Activated naive CD4-positive, alpha-beta T cell treated with anti-CD3 and anti-CD28 coated beads for 36 hours (primary cell): ENCODE measurements around the gene GRK6. TPM values are rescaled to one million over a fixed set of nuclear protein-coding genes. Genes with fewer than 3 reads are reported as not detected.

ENCODE experiments used
- CTCF ChIA-PET: fragments of 350-600 bp; sonication (Branson Sonifier 250); formaldehyde crosslinking; loops from one replicate; lab custom pipeline; 2021; ENCODE audit warnings: antibody characterized with exemption; lab: Charles Lee
- DNase-seq: peaks from one replicate; pipeline ENCODE4 v3.0.0-alpha.2; 2020
- H3K27ac Mint-ChIP-seq: one replicate; pipeline ENCODE4 v1.8.0; 2021; ENCODE audit warnings: mild to moderate bottlenecking, mixed read lengths
- H3K27me3 Mint-ChIP-seq: one replicate; pipeline ENCODE4 v1.8.0; 2021; ENCODE audit warnings: low read depth, mixed read lengths
- H3K36me3 Mint-ChIP-seq: one replicate; pipeline ENCODE4 v1.8.0; 2021; ENCODE audit warnings: low read depth, mixed read lengths
- H3K4me1 Mint-ChIP-seq: one replicate; pipeline ENCODE4 v1.8.0; 2021; ENCODE audit warnings: low read depth, mixed read lengths
- H3K4me3 Mint-ChIP-seq: one replicate; pipeline ENCODE4 v1.8.0; 2021; ENCODE audit warnings: mild to moderate bottlenecking, moderate library complexity, mixed read lengths
- H3K9me3 Mint-ChIP-seq: one replicate; pipeline ENCODE4 v1.8.0; 2021; ENCODE audit warnings: mixed read lengths
- intact Hi-C: fragments of 100-400 bp; cut with micrococcal nuclease; formaldehyde crosslinking; loops from one replicate; pipeline ENCODE4 v1.15.1; 2023
- total RNA-seq, 2 experiments: library from RNA; stranded (reverse); gene quantifications; one replicate each; pipeline ENCODE4 v1.2.3, GENCODE V29; 2021

GRK6 gene
- total RNA-seq, 2 experiments from 2014 or later: 117 to 133 TPM

- Mint-ChIP-seq H3K27ac (no peak overlapping the region), H3K4me1 (peaks cover 41% of the 10 kb centered on the region), H3K4me3 (peak overlapping the region; percentile 64), H3K36me3 (no peaks in the 10 kb centered on the region), H3K9me3 (no peaks in the 10 kb centered on the region), H3K27me3 (peaks cover 2% of the 10 kb centered on the region)
- CTCF ChIA-PET: interaction anchor here (1.2 to 2.3 kb wide), 2 partner anchors 15 to 20 kb away, joined by 3 to 9 read pairs; no protein-coding TSS in a partner anchor
- intact Hi-C loops: loop anchor here (1.0 kb wide), 1 partner anchor 25 kb away; the partner anchor contains the start of gene PDLIM7
- peak; percentile 62 for DNase-seq
These were observed 46.3 kb downstream of the GRK6 start for GRCh38 chr5:177472460-177473442.

GRCh38 chr5:177473443-177474001, 47.0 kb downstream of the GRK6 start, which contains the start of gene DBN1:
Gene DBN1 (minus strand): TSS chr5:177473634. CDS start chr5:177473521, 113 bp downstream.
- no peaks in the 10 kb centered on the region for H3K36me3 Mint-ChIP-seq
- peak within 1 kb of the TSS; percentile 72 for H3K4me3 Mint-ChIP-seq
- intact Hi-C loops: loop anchor here (1.0 kb wide), 1 partner anchor 24 kb away; the partner anchor contains the start of gene PDLIM7
- CTCF ChIA-PET: interaction anchor here (2.3 kb wide), 1 partner anchor 16 kb away, joined by 9 read pairs; no protein-coding TSS in a partner anchor
- H3K27ac Mint-ChIP-seq: no peak within 1 kb of the TSS
- peaks cover 49% of the 10 kb centered on the region for H3K4me1 Mint-ChIP-seq
- no peaks in the 10 kb centered on the region for H3K9me3 Mint-ChIP-seq
- H3K27me3 Mint-ChIP-seq: peaks cover 2% of the 10 kb centered on the region
- DNase-seq: no peak

GRCh38 chr5:177474002-177474476, 47.6 kb downstream of the GRK6 start:
- Mint-ChIP-seq H3K27me3 (peaks cover 2% of the 10 kb centered on the region), H3K27ac (no peak overlapping the region), H3K9me3 (no peaks in the 10 kb centered on the region), H3K36me3 (peaks cover 3% of the 10 kb centered on the region), H3K4me1 (peaks cover 54% of the 10 kb centered on the region), H3K4me3 (peak overlapping the region; percentile 72)
- DNase-seq: no peak
- CTCF ChIA-PET: interaction anchor here (0.5 kb wide), 1 partner anchor 27 kb away, joined by 3 read pairs; no protein-coding TSS in a partner anchor
- intact Hi-C loops: no loop called here

GRCh38 chr5:177474846-177475562, 48.5 kb downstream of the GRK6 start:
- Mint-ChIP-seq H3K4me3 (no peak overlapping the region), H3K4me1 (peaks cover 63% of the 10 kb centered on the region), H3K36me3 (peaks cover 5% of the 10 kb centered on the region), H3K9me3 (no peaks in the 10 kb centered on the region), H3K27me3 (peaks cover 2% of the 10 kb centered on the region), H3K27ac (no peak overlapping the region)
- CTCF ChIA-PET: interaction anchor here (1.7 to 2.9 kb wide), 3 partner anchors 18 to 165 kb away, joined by 4 to 10 read pairs (median 6); no protein-coding TSS in a partner anchor
- intact Hi-C loops: no loop called here
- DNase-seq: no peak

GRCh38 chr5:177475563-177476427, 49.3 kb downstream of the GRK6 start:
- Mint-ChIP-seq H3K27ac (peak overlapping the region; percentile 60), H3K36me3 (peaks cover 5% of the 10 kb centered on the region), H3K4me3 (no peak overlapping the region), H3K4me1 (peaks cover 60% of the 10 kb centered on the region), H3K27me3 (peaks cover 2% of the 10 kb centered on the region), H3K9me3 (no peaks in the 10 kb centered on the region)
- CTCF ChIA-PET: interaction anchor here (1.1 to 2.9 kb wide), 5 partner anchors 19 to 165 kb away, joined by 4 to 10 read pairs (median 6); no protein-coding TSS in a partner anchor
- intact Hi-C loops: no loop called here
- DNase-seq: no peak

GRCh38 chr5:177476531-177477233, 50.2 kb downstream of the GRK6 start:
- H3K36me3 Mint-ChIP-seq: peaks cover 5% of the 10 kb centered on the region
- peaks cover 2% of the 10 kb centered on the region for H3K27me3 Mint-ChIP-seq
- H3K27ac Mint-ChIP-seq: peak overlapping the region; percentile 60
- intact Hi-C loops: no loop called here
- no peak for DNase-seq
- H3K9me3 Mint-ChIP-seq: no peaks in the 10 kb centered on the region
- CTCF ChIA-PET: interaction anchor here (1.1 to 2.9 kb wide), 7 partner anchors 19 to 166 kb away, joined by 4 to 10 read pairs (median 6); no protein-coding TSS in a partner anchor
- no peak overlapping the region for H3K4me3 Mint-ChIP-seq
- peaks cover 57% of the 10 kb centered on the region for H3K4me1 Mint-ChIP-seq

GRCh38 chr5:177477701-177478477, 51.4 kb downstream of the GRK6 start:
- intact Hi-C loops: loop anchor here (2.0 kb wide), 1 partner anchor 21 kb away; no protein-coding TSS in a partner anchor
- H3K27ac Mint-ChIP-seq: peak overlapping the region; percentile 94
- peaks cover 2% of the 10 kb centered on the region for H3K27me3 Mint-ChIP-seq
- no peaks in the 10 kb centered on the region for H3K9me3 Mint-ChIP-seq
- DNase-seq: no peak
- peaks cover 53% of the 10 kb centered on the region for H3K4me1 Mint-ChIP-seq
- CTCF ChIA-PET: interaction anchor here (0.6 to 2.9 kb wide), 10 partner anchors 10 to 168 kb away, joined by 3 to 10 read pairs (median 5); no protein-coding TSS in a partner anchor
- H3K36me3 Mint-ChIP-seq: peaks cover 5% of the 10 kb centered on the region
- H3K4me3 Mint-ChIP-seq: no peak overlapping the region

- DNase-seq: peak; percentile 73
These were observed 52.5 kb downstream of the GRK6 start for GRCh38 chr5:177478711-177479646.

GRCh38 chr5:177479774-177480173, 53.3 kb downstream of the GRK6 start:
- Mint-ChIP-seq H3K9me3 (no peaks in the 10 kb centered on the region), H3K36me3 (peaks cover 5% of the 10 kb centered on the region), H3K4me1 (peaks cover 45% of the 10 kb centered on the region), H3K27ac (peak overlapping the region; percentile 94), H3K27me3 (no peaks in the 10 kb centered on the region), H3K4me3 (no peak overlapping the region)
- intact Hi-C loops: loop anchor here (1.0 to 2.0 kb wide), 2 partner anchors 18 to 23 kb away; partner anchors contain the start of gene PDLIM7
- CTCF ChIA-PET: interaction anchor here (0.6 to 1.9 kb wide), 6 partner anchors 12 to 395 kb away, joined by 3 to 10 read pairs (median 3); no protein-coding TSS in a partner anchor
- no peak for DNase-seq

More at GRCh38 chr5:177478711-177479646, 52.5 kb downstream of the GRK6 start:
- Mint-ChIP-seq H3K27ac (peak overlapping the region; percentile 94), H3K27me3 (peaks cover under 1% of the 10 kb centered on the region), H3K4me3 (no peak overlapping the region), H3K9me3 (no peaks in the 10 kb centered on the region), H3K36me3 (peaks cover 5% of the 10 kb centered on the region), H3K4me1 (peaks cover 51% of the 10 kb centered on the region)
- intact Hi-C loops: loop anchor here (1.0 to 2.0 kb wide), 2 partner anchors 18 to 22 kb away; partner anchors contain the start of gene PDLIM7
- CTCF ChIA-PET: interaction anchor here (0.6 to 2.0 kb wide), 12 partner anchors 9 to 394 kb away, joined by 3 to 10 read pairs (median 4); no protein-coding TSS in a partner anchor
